HK-2 (cell line): ENCODE data around the gene L2HGDH.

ENCODE experiments used
- DNase-seq: peaks from one replicate; pipeline ENCODE4 v3.0.0-alpha.2; 2018; ENCODE audit not compliant: unreplicated experiment

L2HGDH gene

DNA sequence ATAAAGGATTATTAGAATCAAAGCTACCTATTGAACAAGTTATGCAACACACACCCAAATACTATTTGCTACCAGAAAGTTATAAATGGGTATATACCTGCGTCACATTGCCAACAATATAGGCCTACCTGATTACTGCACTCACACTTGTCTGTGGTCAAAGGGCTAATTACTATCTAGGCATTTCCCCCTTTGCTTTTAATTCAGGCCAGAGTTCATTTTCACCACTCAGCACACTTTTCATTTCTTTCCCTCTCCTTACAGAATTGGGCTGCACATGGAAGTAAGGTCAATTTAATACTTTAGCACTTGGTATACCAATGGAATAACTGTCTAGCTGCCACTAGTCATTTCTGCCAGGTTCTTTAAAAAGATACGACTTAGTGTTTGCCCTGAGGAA, 82.3 kb downstream of the L2HGDH start:
- no peak for DNase-seq

DNA sequence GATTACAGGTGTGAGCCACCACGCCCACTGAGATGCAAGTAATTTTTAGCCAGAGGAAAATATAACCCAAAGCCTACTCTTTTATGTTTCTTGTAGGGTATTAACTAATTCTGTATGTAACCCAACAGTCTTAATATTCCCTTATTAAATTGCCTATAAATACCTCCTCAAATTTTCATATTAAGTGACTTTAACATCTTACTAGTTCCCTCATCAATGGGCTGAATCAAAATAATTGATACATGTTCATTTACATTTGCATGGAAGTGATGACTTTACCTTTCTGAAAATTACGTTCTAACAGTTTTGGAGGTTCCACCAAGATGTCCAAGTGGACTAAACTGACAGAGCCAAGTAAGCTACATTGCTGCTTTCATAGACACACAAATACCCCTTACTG, 83.7 kb downstream of the L2HGDH start:
- DNase-seq: no peak

DNA sequence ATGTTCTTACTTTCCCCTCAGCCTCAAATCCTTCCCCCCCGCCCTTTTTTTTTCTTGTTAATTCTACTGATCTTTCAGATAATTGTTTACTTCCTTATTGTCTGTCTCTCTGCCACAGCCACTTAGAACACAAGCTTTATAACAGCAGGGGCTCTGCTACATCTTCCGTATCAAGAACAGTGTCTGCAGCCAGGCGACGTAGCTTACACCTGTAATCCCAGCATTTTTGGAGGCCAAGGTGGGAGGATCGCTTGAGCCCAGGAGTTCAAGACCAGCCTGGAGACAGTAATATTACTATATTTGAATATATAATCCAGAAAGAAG, 86.1 kb downstream of the L2HGDH start:
- no peak for DNase-seq

GRCh38 chr14:50225067-50225973, 86.7 kb downstream of the L2HGDH start:
- no peak for DNase-seq

GRCh38 chr14:50222055-50222613, 89.9 kb downstream of the L2HGDH start:
- DNase-seq: no peak

GRCh38 chr14:50218501-50218900, 93.5 kb downstream of the L2HGDH start:
- DNase-seq: no peak

DNA sequence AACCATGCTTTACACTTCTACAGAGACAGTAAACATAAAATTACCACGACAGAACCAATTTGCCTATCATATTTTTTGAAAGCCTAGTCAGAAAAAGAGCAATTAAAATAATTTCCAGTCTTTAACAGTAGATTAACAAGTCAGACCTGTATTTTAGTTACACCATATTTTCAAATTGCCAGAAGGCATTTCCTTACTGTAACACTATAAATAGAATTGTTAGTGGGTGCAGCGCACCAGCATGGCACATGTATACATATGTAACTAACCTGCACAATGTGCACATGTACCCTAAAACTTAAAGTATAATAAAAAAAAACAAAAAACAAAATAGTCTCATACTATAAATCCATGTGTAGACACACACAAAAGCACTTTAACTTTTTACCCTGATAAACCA, 96.6 kb downstream of the L2HGDH start:
- no peak for DNase-seq

DNA sequence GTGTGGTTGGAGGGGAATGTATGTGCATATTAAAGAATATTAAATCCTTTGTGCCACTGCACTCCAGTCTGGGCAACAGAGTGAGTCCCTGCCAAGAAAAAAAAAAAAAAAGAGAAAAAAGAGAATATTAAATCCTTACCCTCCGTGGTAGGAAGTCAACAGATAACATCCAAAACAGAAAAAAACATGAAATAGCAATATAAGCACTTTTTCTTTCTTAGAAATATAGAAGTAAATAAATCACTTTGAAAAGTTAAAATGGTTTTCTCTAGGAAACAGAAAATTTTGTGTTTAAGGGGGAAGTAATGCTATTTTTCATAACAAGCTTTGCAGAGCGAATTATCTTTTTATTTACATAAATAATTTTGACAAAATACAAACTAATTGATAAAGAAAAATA, 98.2 kb downstream of the L2HGDH start:
- DNase-seq: no peak

DNA sequence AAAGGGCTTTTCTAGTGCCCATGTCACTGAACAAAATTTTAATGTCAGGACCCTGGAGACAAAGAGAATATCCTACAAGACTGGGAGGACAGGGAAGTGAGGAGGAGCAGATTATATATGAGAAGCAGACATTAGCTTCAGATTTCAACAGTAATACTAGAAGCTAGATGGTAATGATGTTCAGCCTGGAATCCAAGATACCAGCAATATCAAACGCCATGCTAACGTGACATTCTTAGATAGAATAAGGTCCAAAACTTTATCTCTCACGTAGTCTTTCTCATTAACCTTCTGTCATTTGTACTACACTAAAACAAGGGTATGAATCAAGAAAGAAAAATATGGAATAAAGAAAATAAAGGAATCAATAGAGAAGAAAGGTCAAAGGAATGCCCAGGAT, 99.3 kb downstream of the L2HGDH start:
- no peak for DNase-seq

- DNase-seq: no peak
Observed at GRCh38 chr14:50210074-50210473, 102.0 kb downstream of the L2HGDH start.

DNA sequence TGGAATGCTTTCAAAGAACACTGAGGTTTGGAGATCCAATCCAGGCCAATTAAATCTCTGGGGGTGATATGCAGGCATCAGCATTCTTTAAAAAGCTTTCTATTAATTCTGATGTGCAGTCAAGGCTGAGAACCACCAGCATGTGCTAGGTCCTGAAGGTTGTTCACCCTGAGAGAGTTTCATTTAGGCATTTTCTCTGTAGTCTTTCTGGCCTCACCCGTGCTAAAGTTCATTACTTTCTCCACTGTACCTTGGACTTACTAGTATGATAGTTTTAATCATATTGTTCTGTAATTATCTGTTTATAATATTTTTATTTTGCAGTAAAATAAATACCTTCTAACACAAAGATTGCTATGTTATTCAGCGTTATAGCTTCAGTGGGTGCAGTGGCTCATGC, 113.5 kb downstream of the L2HGDH start:
- DNase-seq: no peak

GRCh38 chr14:50191499-50191898, 120.5 kb downstream of the L2HGDH start:
- DNase-seq: no peak
